ENCODE results near the gene STK26.
"Not testable (repeated sequence)": the region's sequence is repeated elsewhere in the genome, so short reads cannot be mapped to it uniquely, and the experiment has no call there.

STK26 gene

GRCh38 chrX:131988236-131988635, 34.9 kb upstream of the STK26 start:
- no peak for TF ChIP-seq CTCF (IDR thresholded peaks at IDR 0.05; ENCODE audit: insufficient read depth, low read depth, low read length, missing control alignments)
- no peak for DNase-seq (ENCODE audit: low read depth)
- H3K4me3 ChIP-seq (ENCODE audit: low read depth, low read length): no peak overlapping the region

- TF ChIP-seq CTCF (IDR thresholded peaks at IDR 0.05; ENCODE audit: insufficient read depth, low read depth, low read length, missing control alignments): no peak
- no peak overlapping the region for H3K4me3 ChIP-seq (ENCODE audit: low read depth, low read length)
- DNase-seq (ENCODE audit: low read depth): no peak
Measured at GRCh38 chrX:132001127-132001526, 22.0 kb upstream of the STK26 start.

GRCh38 chrX:132004728-132005127, 18.4 kb upstream of the STK26 start:
- no peak for TF ChIP-seq CTCF (IDR thresholded peaks at IDR 0.05; ENCODE audit: insufficient read depth, low read depth, low read length, missing control alignments)
- H3K4me3 ChIP-seq (ENCODE audit: low read depth, low read length): no peak overlapping the region
- DNase-seq (ENCODE audit: low read depth): no peak

- H3K4me3 ChIP-seq (ENCODE audit: low read depth, low read length): no peak overlapping the region
- no peak for DNase-seq (ENCODE audit: low read depth)
- TF ChIP-seq CTCF (IDR thresholded peaks at IDR 0.05; ENCODE audit: insufficient read depth, low read depth, low read length, missing control alignments): no peak
Measured at GRCh38 chrX:132009350-132009749, 13.8 kb upstream of the STK26 start.

- H3K4me3 ChIP-seq (ENCODE audit: low read depth, low read length); DNase-seq (ENCODE audit: low read depth): not testable (repeated sequence)
Measured at GRCh38 chrX:132010213-132010612, 12.9 kb upstream of the STK26 start.

- TF ChIP-seq CTCF (IDR thresholded peaks at IDR 0.05; ENCODE audit: insufficient read depth, low read depth, low read length, missing control alignments): no peak
- DNase-seq (ENCODE audit: low read depth): no peak
Measured at GRCh38 chrX:132015875-132016274, 7.2 kb upstream of the STK26 start.

GRCh38 chrX:132016628-132017430, 6.3 kb upstream of the STK26 start:
- TF ChIP-seq CTCF (IDR thresholded peaks at IDR 0.05; ENCODE audit: insufficient read depth, low read depth, low read length, missing control alignments): no peak
- DNase-seq (ENCODE audit: low read depth): no peak
- no peak overlapping the region for H3K4me3 ChIP-seq (ENCODE audit: low read depth, low read length)

More at GRCh38 chrX:132015875-132016274, 7.2 kb upstream of the STK26 start:
- no peak overlapping the region for H3K4me3 ChIP-seq (ENCODE audit: low read depth, low read length)

Data from GM12865 (cell line).